Measurements from ENCODE around the gene REXO1. TPM values are rescaled to one million over a fixed set of nuclear protein-coding genes. Genes with fewer than 3 reads are reported as not detected.

The REXO1 gene
- total RNA-seq, 1 experiment from 2014 or later, result 56.8 TPM

DNA sequence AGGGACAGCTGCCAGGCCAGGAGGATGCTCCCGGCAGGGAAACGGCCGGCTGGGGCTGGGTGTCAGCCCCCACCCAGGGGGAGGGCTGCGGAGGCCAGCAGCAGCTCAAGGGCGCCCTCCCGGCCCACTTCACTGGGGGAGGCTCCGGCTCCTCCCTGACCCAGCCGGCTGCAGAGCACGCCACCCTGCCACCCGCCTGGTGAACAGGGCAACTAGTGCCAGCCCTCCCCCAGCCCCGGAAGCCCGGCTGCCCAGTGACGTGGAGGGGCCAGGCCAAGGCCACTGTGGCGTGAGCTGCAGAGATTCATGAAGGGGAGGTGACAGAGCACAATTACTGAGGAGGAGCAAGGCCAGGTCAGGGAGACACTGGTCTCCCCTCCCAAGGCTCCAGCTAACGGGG lies 14.7 kb downstream of the REXO1 start:
- no peak overlapping the region for H2BK120ac ChIP-seq (ENCODE audit: low read depth, low read length, poor library complexity, severe bottlenecking)
- H3K27ac Mint-ChIP-seq, result no peak overlapping the region

More for the DNA sequence above, 14.7 kb downstream of the REXO1 start:
- TF ChIP-seq, protein P1, sequence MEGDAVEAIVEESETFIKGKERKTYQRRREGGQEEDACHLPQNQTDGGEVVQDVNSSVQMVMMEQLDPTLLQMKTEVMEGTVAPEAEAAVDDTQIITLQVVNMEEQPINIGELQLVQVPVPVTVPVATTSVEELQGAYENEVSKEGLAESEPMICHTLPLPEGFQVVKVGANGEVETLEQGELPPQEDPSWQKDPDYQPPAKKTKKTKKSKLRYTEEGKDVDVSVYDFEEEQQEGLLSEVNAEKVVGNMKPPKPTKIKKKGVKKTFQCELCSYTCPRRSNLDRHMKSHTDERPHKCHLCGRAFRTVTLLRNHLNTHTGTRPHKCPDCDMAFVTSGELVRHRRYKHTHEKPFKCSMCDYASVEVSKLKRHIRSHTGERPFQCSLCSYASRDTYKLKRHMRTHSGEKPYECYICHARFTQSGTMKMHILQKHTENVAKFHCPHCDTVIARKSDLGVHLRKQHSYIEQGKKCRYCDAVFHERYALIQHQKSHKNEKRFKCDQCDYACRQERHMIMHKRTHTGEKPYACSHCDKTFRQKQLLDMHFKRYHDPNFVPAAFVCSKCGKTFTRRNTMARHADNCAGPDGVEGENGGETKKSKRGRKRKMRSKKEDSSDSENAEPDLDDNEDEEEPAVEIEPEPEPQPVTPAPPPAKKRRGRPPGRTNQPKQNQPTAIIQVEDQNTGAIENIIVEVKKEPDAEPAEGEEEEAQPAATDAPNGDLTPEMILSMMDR (conservative IDR thresholded peaks at IDR 0.05), result no peak
- H2BK15ac ChIP-seq (ENCODE audit: low read depth, low read length), result no peak overlapping the region
- no peak overlapping the region for H3K4me2 ChIP-seq (ENCODE audit: insufficient read depth, insufficient read length, low read length)
- Mint-ChIP-seq H3K36me3 (ENCODE audit: insufficient read depth in 1 of 3, low read depth in 3 of 3) (peaks cover 0 to 12% (median 2%) of the 10 kb centered on the region in 3 experiments; a peak in 4 of 7 replicates), H3K4me3 (no peak overlapping the region), H3K27me3 (ENCODE audit: low read depth) (no peaks in the 10 kb centered on the region), H3K9me3 (no peaks in the 10 kb centered on the region; a peak in 1 of 5 replicates), H3K4me1 (peaks cover 5 to 15% of the 10 kb centered on the region in 2 experiments)
- H4K5ac ChIP-seq (ENCODE audit: insufficient read length, low read depth, low read length), result no peak overlapping the region
- no peak overlapping the region for H3K4ac ChIP-seq (ENCODE audit: low read depth, low read length)
- H3K27ac ChIP-seq (ENCODE audit: insufficient read length, low read depth, low read length), result no peak overlapping the region
- peaks cover 7% of the 10 kb centered on the region for H3K79me1 ChIP-seq (ENCODE audit: insufficient read depth, low read depth, low read length, poor library complexity, severe bottlenecking)
- H4K20me1 ChIP-seq (ENCODE audit: control insufficient read depth, insufficient read depth, insufficient read length), result peaks cover 4% of the 10 kb centered on the region
- no peaks in the 10 kb centered on the region for H3K23me2 ChIP-seq (ENCODE audit: insufficient read length, low read depth, low read length, poor library complexity, severe bottlenecking)
- no peak overlapping the region for H4K91ac ChIP-seq (ENCODE audit: insufficient read length, low read depth, low read length)
- no peak overlapping the region for H3T11ph ChIP-seq (ENCODE audit: low read length)
- no peak for DNase-seq
- H2AFZ ChIP-seq (ENCODE audit: low read length), result no peak overlapping the region
- no peak overlapping the region for H2BK20ac ChIP-seq (ENCODE audit: low read depth, low read length, poor library complexity, severe bottlenecking)
- no peak overlapping the region for H3K18ac ChIP-seq (ENCODE audit: insufficient read length, low read depth, low read length)
- H3K79me2 ChIP-seq (ENCODE audit: insufficient read depth, low read length), result peaks cover 4% of the 10 kb centered on the region; the same call in 1 of the 2 replicates
- H2BK12ac ChIP-seq (ENCODE audit: insufficient read length, low read depth, low read length), result no peak overlapping the region
- H2BK5ac ChIP-seq (ENCODE audit: insufficient read length, low read length), result no peak overlapping the region
- H4K8ac ChIP-seq (replicated peaks; ENCODE audit: insufficient read length, low read depth, low read length), result no peak overlapping the region
- no peak overlapping the region for H3K9ac ChIP-seq (ENCODE audit: extremely low read depth, insufficient read length, low read length)
- H3K9me3 ChIP-seq (ENCODE audit: control insufficient read depth, low read depth, low read length), result no peaks in the 10 kb centered on the region
- no peaks in the 10 kb centered on the region for H3K4me1 ChIP-seq (ENCODE audit: insufficient read depth, low read length)
- H2AK5ac ChIP-seq (ENCODE audit: insufficient read length, low read length), result no peak overlapping the region
- H3K23ac ChIP-seq (ENCODE audit: insufficient read length, low read depth, low read length), result no peak overlapping the region
- no peak overlapping the region for H3K14ac ChIP-seq (ENCODE audit: insufficient read depth, low read length)
- WGBS (ENCODE audit: extremely low coverage, insufficient read length, low lambda C conversion rate), result no CpG with 5 or more reads among the region's 15 CpGs
- H3K56ac ChIP-seq (ENCODE audit: insufficient read length, low read depth, low read length), result no peak overlapping the region
- no peaks in the 10 kb centered on the region for H3K27me3 ChIP-seq (ENCODE audit: insufficient read depth, low read length)
